CD4-positive, alpha-beta memory T cell (primary cell): ENCODE data around the gene GH1. TPM values are rescaled to one million over a fixed set of nuclear protein-coding genes. Genes with fewer than 3 reads are reported as not detected.

Source experiments
- CTCF ChIA-PET: fragments of 350-600 bp; sonication (Branson Sonifier 250); formaldehyde crosslinking; loops from one replicate; lab custom pipeline; 2021; ENCODE audit warnings: inconsistent platforms; ENCODE audit not compliant: partially characterized antibody; lab: Charles Lee
- POLR2A ChIA-PET: fragments of 350-600 bp; sonication (Branson Sonifier 250); formaldehyde crosslinking; loops from one replicate; lab custom pipeline; 2021; ENCODE audit not compliant: partially characterized antibody; lab: Charles Lee
- DNase-seq, 5 donors: peaks; one replicate each; pipeline versions ENCODE4 v3.0.0 to v3.0.0-alpha.2; 2020 to 2022; ENCODE audit warnings: mixed read lengths in 1 of 5
- H3K27ac ChIP-seq: one replicate; pipeline ENCODE4 v1.7.0; 2013; ENCODE audit warnings: low read depth, low read length
- H3K27me3 ChIP-seq: 2 replicates; pipeline ENCODE4 v1.7.0; 2013; ENCODE audit warnings: mild to moderate bottlenecking, low read length, moderate library complexity; ENCODE audit not compliant: insufficient read depth
- H3K36me3 ChIP-seq: 2 replicates; pipeline ENCODE4 v1.7.0; 2013; ENCODE audit warnings: mild to moderate bottlenecking, low read length, moderate library complexity; ENCODE audit not compliant: insufficient read depth
- H3K4me1 ChIP-seq: 2 replicates; pipeline ENCODE4 v1.7.0; 2013; ENCODE audit warnings: mild to moderate bottlenecking, low read length, moderate library complexity; ENCODE audit not compliant: insufficient read depth
- H3K4me3 ChIP-seq, 2 donors: one replicate each; pipeline ENCODE4 v1.7.0; 2013; ENCODE audit warnings: low read length in 2 of 2, mild to moderate bottlenecking in 1 of 2
- H3K9me3 ChIP-seq, 2 donors: one replicate each; pipeline ENCODE4 v1.7.0; 2013; ENCODE audit warnings: low read length in 2 of 2, control low read depth in 1 of 2; ENCODE audit not compliant: control insufficient read depth in 1 of 2
- H3K27ac Mint-ChIP-seq, 7 donors: one replicate each; pipeline ENCODE4 v1.8.0; 2020 to 2021; ENCODE audit warnings: mixed read lengths in 7 of 7, mild to moderate bottlenecking in 6 of 7, inconsistent platforms in 3 of 7, moderate library complexity in 3 of 7
- H3K27me3 Mint-ChIP-seq, 2 donors: one replicate each; pipeline ENCODE4 v1.8.0; 2020 to 2021; ENCODE audit warnings: mixed read lengths in 2 of 2
- H3K36me3 Mint-ChIP-seq, 2 donors: one replicate each; pipeline ENCODE4 v1.8.0; 2020 to 2021; ENCODE audit warnings: mixed read lengths in 2 of 2, inconsistent platforms in 1 of 2, mild to moderate bottlenecking in 1 of 2
- H3K4me1 Mint-ChIP-seq, 4 donors: one replicate each; pipeline ENCODE4 v1.8.0; 2020 to 2021; ENCODE audit warnings: mixed read lengths in 4 of 4, mild to moderate bottlenecking in 1 of 4
- H3K4me3 Mint-ChIP-seq, 8 donors: one replicate each; pipeline ENCODE4 v1.8.0; 2020 to 2021; ENCODE audit warnings: mixed read lengths in 8 of 8, mild to moderate bottlenecking in 7 of 8, moderate library complexity in 6 of 8, inconsistent platforms in 3 of 8
- H3K9me3 Mint-ChIP-seq, 8 donors: one replicate each; pipeline ENCODE4 v1.8.0; 2020 to 2021; ENCODE audit warnings: mixed read lengths in 8 of 8, mild to moderate bottlenecking in 5 of 8, inconsistent platforms in 3 of 8, moderate library complexity in 1 of 8
- intact Hi-C: fragments of 100-400 bp; cut with micrococcal nuclease; formaldehyde crosslinking; loops from one replicate; pipeline ENCODE4 v1.15.1; 2023
- polyA plus RNA-seq, 2 donors: library from polyadenylated mRNA; unstranded; fragments of 300-500 nt; fragmentation: Illumina TruSeq; gene quantifications; one replicate each; pipeline ENCODE4 v1.2.3, GENCODE V29; 2021
- total RNA-seq, 2 experiments: library from RNA; stranded (reverse); gene quantifications; one replicate each; pipeline ENCODE4 v1.2.3, GENCODE V29; 2021

Gene GH1
- total and polyA plus RNA-seq, 4 experiments from 2014 or later = not detected

DNA sequence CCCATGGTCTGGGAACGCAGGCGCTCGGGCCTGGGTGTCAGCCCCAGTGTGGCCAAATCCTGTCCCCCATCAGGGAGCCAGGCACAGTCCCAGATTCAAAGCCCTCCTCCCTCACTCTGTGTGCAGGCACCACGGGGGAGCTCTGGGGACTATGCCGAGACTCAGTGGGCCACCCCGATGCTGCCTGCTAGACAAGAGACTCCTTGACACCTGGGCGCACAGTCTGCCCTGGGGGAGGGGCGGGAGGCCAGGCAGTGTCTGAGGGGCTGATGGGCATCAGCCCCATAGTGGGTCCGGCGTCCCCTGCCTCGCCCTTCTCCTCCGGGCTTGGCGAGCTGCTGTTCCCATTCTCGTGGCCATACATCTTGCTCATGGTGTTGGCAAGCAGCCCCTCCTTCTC is 21.9 kb upstream of the GH1 start:
- peaks cover 6% of the 10 kb centered on the region for H3K4me1 ChIP-seq
- CTCF ChIA-PET = interaction anchor here (0.9 kb wide), 1 partner anchor 80 kb away, joined by 3 read pairs; the partner anchor contains the start of gene ICAM2

DNA sequence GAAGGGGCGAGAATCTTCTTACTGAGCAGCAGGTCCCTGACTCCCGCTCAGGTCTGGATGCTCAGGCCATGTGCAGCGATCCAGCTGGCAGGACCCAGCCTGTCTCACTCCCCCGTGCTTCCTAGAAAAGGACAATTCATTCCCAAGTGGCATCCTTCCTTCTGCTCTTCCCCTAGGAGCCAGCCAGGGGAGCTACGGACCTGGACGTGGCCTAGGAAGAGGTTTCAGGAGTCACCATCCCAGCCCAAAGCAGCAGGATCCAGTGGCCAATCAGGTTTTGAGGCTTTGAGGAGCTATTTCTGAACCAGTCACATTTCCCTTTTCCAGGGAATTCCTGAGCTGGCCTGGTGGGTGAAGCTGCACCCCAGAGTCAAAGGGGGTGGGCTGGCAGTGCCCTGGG is 21.2 kb upstream of the GH1 start:
- intact Hi-C loops = no loop called here
- H3K36me3 Mint-ChIP-seq = no peaks in the 10 kb centered on the region

More for the DNA sequence above, 21.9 kb upstream of the GH1 start:
- H3K27me3 Mint-ChIP-seq = no peaks in the 10 kb centered on the region
- no peak overlapping the region for H3K27ac ChIP-seq
- no peak overlapping the region for H3K4me3 Mint-ChIP-seq
- no peaks in the 10 kb centered on the region for H3K36me3 Mint-ChIP-seq
- DNase-seq = no peak
- no peaks in the 10 kb centered on the region for H3K27me3 ChIP-seq
- intact Hi-C loops = no loop called here
- H3K27ac Mint-ChIP-seq = no peak overlapping the region
- H3K4me3 ChIP-seq = no peak overlapping the region
- no peaks in the 10 kb centered on the region for H3K9me3 Mint-ChIP-seq
- H3K36me3 ChIP-seq = no peaks in the 10 kb centered on the region
- H3K4me1 Mint-ChIP-seq = peaks cover 7 to 26% (median 12%) of the 10 kb centered on the region in 4 donors
- POLR2A ChIA-PET = no interaction called here
- H3K9me3 ChIP-seq = no peaks in the 10 kb centered on the region

DNA sequence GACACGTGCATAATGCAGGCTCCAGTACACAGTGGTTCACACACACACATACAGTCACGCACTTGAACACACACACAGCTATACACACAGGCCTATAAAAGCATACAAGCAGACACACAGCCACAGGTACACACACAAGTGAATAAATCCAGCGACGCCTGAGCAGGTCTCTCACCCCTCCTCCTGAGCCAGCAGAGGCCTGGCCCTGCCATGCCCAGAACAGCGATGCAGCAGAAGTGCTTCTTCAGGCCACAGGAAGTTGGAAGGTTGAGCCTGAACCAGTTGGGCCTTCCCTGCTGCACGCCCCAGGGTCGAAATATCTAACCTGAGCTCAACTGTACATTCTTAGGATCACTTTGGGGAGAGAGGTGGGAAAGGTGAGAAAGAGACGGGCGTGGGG is 20.8 kb upstream of the GH1 start:
- peaks cover 6 to 19% (median 8%) of the 10 kb centered on the region in 4 donors for H3K4me1 Mint-ChIP-seq
- H3K4me3 Mint-ChIP-seq = no peak overlapping the region
- Histone ChIP-seq H3K36me3 (no peaks in the 10 kb centered on the region), H3K27ac (no peak overlapping the region), H3K4me1 (no peaks in the 10 kb centered on the region), H3K9me3 (no peaks in the 10 kb centered on the region), H3K27me3 (no peaks in the 10 kb centered on the region), H3K4me3 (no peak overlapping the region)
- DNase-seq = no peak
- no peaks in the 10 kb centered on the region for H3K27me3 Mint-ChIP-seq
- H3K9me3 Mint-ChIP-seq = no peaks in the 10 kb centered on the region
- ChIA-PET POLR2A (no interaction called here), CTCF (interaction anchor here (0.9 to 1.1 kb wide), 3 partner anchors 11 to 81 kb away, joined by 3 to 4 read pairs (median 3); partner anchors contain the start of gene ICAM2)
- intact Hi-C loops = no loop called here
- peak overlapping the region in 2 of 7 donors; percentile 7 to 60 for H3K27ac Mint-ChIP-seq
- H3K36me3 Mint-ChIP-seq = no peaks in the 10 kb centered on the region

More for the DNA sequence above, 21.2 kb upstream of the GH1 start:
- no peaks in the 10 kb centered on the region for H3K9me3 Mint-ChIP-seq
- CTCF ChIA-PET = interaction anchor here (0.9 to 1.1 kb wide), 3 partner anchors 11 to 81 kb away, joined by 3 to 4 read pairs (median 3); partner anchors contain the start of gene ICAM2
- POLR2A ChIA-PET = no interaction called here
- no peaks in the 10 kb centered on the region for H3K27me3 Mint-ChIP-seq
- Histone ChIP-seq H3K27ac (no peak overlapping the region), H3K27me3 (no peaks in the 10 kb centered on the region), H3K9me3 (no peaks in the 10 kb centered on the region), H3K4me1 (no peaks in the 10 kb centered on the region), H3K4me3 (no peak overlapping the region), H3K36me3 (no peaks in the 10 kb centered on the region)
- no peak overlapping the region for H3K4me3 Mint-ChIP-seq
- peaks cover 6 to 19% (median 8%) of the 10 kb centered on the region in 4 donors for H3K4me1 Mint-ChIP-seq
- DNase-seq = no peak
- H3K27ac Mint-ChIP-seq = peak overlapping the region in 1 of 7 donors; percentile 7

DNA sequence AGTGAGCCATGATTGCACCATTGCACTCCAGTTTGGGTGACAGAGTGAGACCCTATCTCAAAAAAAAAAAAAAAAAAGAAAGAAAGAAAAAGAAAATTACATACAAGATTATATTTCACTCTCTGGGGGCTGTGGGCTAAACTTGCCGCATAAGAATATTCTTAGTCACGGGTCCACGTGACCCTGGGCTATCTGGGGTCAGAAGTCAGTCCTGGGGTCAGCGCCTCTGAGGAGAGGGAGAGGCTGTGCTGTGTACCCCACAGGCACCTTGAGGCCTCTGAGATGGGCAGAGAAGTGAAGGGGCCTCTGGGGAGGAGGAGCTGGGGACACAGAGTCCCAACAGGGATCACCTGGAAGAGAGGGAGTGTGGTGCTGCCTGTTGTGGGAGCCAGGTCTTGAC is 19.3 kb upstream of the GH1 start:
- Mint-ChIP-seq H3K4me3 (no peak overlapping the region), H3K27me3 (no peaks in the 10 kb centered on the region), H3K36me3 (no peaks in the 10 kb centered on the region), H3K4me1 (peaks cover 5 to 23% (median 13%) of the 10 kb centered on the region in 4 donors), H3K9me3 (no peaks in the 10 kb centered on the region), H3K27ac (no peak overlapping the region)
- no peaks in the 10 kb centered on the region for H3K9me3 ChIP-seq
- H3K4me1 ChIP-seq = peaks cover 3% of the 10 kb centered on the region
- H3K27ac ChIP-seq = no peak overlapping the region
- POLR2A ChIA-PET = interaction anchor here (1.0 to 1.6 kb wide), 2 partner anchors 8 kb away, joined by 3 to 5 read pairs; no protein-coding TSS in a partner anchor
- no peak overlapping the region for H3K4me3 ChIP-seq
- intact Hi-C loops = no loop called here
- DNase-seq = no peak
- CTCF ChIA-PET = interaction anchor here (2.3 kb wide), 1 partner anchor 8 kb away, joined by 14 read pairs; no protein-coding TSS in a partner anchor
- no peaks in the 10 kb centered on the region for H3K36me3 ChIP-seq
- H3K27me3 ChIP-seq = no peaks in the 10 kb centered on the region

DNA sequence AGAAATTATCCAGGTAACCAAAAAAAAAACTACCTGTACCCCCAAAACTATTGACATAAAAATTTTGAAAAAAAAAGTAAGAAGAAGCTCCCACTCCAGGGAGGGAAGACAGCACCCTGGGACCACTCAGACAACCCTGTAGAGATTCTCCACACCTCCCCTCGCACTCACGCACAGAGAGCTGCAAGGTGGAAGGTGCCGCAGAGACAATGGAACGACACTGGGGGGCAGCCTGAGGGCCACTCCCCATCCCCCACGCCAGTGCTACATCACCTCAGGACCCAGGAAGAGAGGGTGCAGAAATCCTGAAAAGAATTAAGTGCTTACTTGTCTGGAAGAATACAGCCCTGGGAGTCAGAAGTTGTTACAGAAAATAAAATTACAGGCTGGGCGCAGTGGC is 18.7 kb upstream of the GH1 start:
- no peaks in the 10 kb centered on the region for H3K36me3 Mint-ChIP-seq
- Histone ChIP-seq H3K36me3 (no peaks in the 10 kb centered on the region), H3K4me3 (no peak overlapping the region), H3K9me3 (no peaks in the 10 kb centered on the region), H3K27me3 (no peaks in the 10 kb centered on the region), H3K4me1 (peaks cover 9% of the 10 kb centered on the region), H3K27ac (no peak overlapping the region)
- intact Hi-C loops = no loop called here
- peak overlapping the region in 1 of 7 donors; percentile 62 for H3K27ac Mint-ChIP-seq
- H3K4me1 Mint-ChIP-seq = peaks cover 5 to 24% (median 18%) of the 10 kb centered on the region in 4 donors
- POLR2A ChIA-PET = interaction anchor here (1.6 kb wide), 1 partner anchor 9 kb away, joined by 5 read pairs; no protein-coding TSS in a partner anchor
- CTCF ChIA-PET = interaction anchor here (0.6 to 2.3 kb wide), 3 partner anchors 9 to 320 kb away, joined by 3 to 14 read pairs (median 3); no protein-coding TSS in a partner anchor
- no peaks in the 10 kb centered on the region for H3K9me3 Mint-ChIP-seq
- H3K4me3 Mint-ChIP-seq = no peak overlapping the region
- H3K27me3 Mint-ChIP-seq = no peaks in the 10 kb centered on the region
- no peak for DNase-seq

DNA sequence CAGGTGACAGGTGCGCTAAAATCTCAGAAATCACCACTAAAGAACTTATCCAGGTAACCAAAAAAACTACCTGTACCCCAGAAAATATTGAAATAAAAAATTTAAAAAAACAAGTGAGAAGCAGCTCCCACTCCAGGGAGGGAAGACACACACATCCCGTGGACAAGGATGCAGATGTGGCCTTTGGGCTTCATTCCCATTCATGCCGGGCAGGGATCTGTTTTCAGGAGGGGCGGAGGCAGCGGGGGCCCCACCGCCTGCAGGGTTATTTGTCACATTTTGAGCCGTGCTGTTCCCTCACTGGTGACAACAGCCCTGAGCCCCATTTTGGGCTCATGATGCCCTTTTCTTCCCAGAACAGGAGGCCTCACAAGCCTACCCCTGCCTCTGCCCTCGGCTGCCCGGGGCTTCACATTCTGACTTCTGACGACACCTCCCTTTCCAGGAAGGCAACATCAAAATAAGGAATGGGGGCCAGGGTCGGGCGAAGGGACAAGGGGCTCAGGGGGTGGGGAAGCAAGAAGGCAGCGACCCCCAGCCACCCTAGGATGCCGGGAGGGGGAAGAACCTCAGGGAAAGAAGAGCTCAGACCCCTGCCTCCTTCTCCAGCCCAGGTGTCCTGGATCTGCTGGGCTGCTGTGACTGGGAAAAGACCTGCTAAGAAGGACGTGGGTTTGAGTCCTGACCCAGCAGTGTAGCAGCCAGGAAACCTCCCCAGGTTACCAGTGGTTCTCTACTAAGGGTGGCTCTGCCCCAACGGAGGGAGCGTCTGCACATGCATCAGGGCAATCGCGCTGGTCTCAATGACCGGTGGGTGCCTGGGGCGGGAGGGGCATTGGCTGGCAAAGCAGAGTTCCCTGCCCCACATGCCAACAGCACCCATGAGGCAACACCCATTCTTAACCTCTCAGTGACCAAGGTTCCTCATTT is 15.8 kb upstream of the GH1 start:
- Mint-ChIP-seq H3K27me3 (no peaks in the 10 kb centered on the region), H3K4me3 (peak overlapping the region in 2 of 8 donors; percentile 29), H3K9me3 (no peaks in the 10 kb centered on the region), H3K4me1 (peaks cover 11 to 42% (median 31%) of the 10 kb centered on the region in 4 donors), H3K27ac (no peak overlapping the region), H3K36me3 (peaks cover 0 to 8% of the 10 kb centered on the region in 2 donors)
- H3K27me3 ChIP-seq = no peaks in the 10 kb centered on the region
- intact Hi-C loops = no loop called here
- H3K4me3 ChIP-seq = no peak overlapping the region
- ChIA-PET CTCF (interaction anchor here (1.1 to 3.2 kb wide), 5 partner anchors 12 to 199 kb away, joined by 3 to 28 read pairs (median 4); no protein-coding TSS in a partner anchor), POLR2A (interaction anchor here (1.1 kb wide), 1 partner anchor 45 kb away, joined by 3 read pairs; no protein-coding TSS in a partner anchor)
- H3K36me3 ChIP-seq = peaks cover 9% of the 10 kb centered on the region
- H3K9me3 ChIP-seq = no peaks in the 10 kb centered on the region
- no peak overlapping the region for H3K27ac ChIP-seq
- DNase-seq = no peak
- peaks cover 25% of the 10 kb centered on the region for H3K4me1 ChIP-seq

DNA sequence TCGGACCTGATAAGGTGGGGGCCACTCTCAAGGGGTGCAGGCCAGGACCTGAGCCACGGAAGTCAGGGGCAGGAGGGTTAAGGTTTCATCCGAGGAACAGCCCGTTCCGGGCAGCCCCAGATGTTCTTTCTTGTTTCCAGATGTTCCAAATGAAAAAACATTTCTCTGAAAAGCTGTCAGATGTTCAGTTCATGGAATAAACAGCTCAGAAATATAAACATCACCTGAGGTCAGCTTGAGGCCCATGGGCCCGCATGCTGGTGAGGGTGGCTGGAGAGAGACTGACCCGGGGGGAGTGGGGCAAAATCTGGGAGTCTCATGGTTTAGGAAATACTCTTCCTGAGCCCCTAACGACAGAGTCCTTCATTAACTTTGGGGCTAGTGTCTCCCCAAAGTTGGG is 15.0 kb upstream of the GH1 start:
- Mint-ChIP-seq H3K27ac (no peak overlapping the region), H3K36me3 (peaks cover 0 to 10% of the 10 kb centered on the region in 2 donors), H3K27me3 (no peaks in the 10 kb centered on the region), H3K9me3 (no peaks in the 10 kb centered on the region), H3K4me1 (peaks cover 7 to 33% (median 24%) of the 10 kb centered on the region in 4 donors), H3K4me3 (peak overlapping the region in 3 of 8 donors; percentile 27 to 59 (median 29))
- DNase-seq = no peak
- Histone ChIP-seq H3K4me1 (peaks cover 25% of the 10 kb centered on the region), H3K9me3 (no peaks in the 10 kb centered on the region), H3K27ac (no peak overlapping the region), H3K27me3 (no peaks in the 10 kb centered on the region), H3K4me3 (no peak overlapping the region), H3K36me3 (peaks cover 16% of the 10 kb centered on the region)
- CTCF ChIA-PET = interaction anchor here (0.6 to 3.2 kb wide), 4 partner anchors 13 to 201 kb away, joined by 3 to 28 read pairs (median 4); no protein-coding TSS in a partner anchor
- intact Hi-C loops = no loop called here
- POLR2A ChIA-PET = interaction anchor here (3.1 to 4.2 kb wide), 2 partner anchors 87 to 213 kb away, joined by 23 to 34 read pairs; partner anchors contain the start of gene ICAM2
